Endothelial cell of umbilical vein (primary cell): ENCODE data around the gene NSDHL. TPM values are rescaled to one million over a fixed set of nuclear protein-coding genes. Genes with fewer than 3 reads are reported as not detected.

ENCODE experiments used
- BruUV-seq: library from RNA; stranded (reverse); fragments of 400-500 nt; replicated peaks from 2 replicates; lab custom pipeline; 2021; lab: Mats Ljungman, UMichigan
- CTCF ChIA-PET: fragments of 300-600, 350-600 bp; sonication (Branson Sonifier 250); formaldehyde crosslinking; loops from one replicate; lab custom pipeline; 2021; ENCODE audit warnings: antibody characterized with exemption, inconsistent platforms; lab: Charles Lee
- POLR2A ChIA-PET: fragments of 300-600, 350-600 bp; sonication (Branson Sonifier 250); formaldehyde crosslinking; loops from one replicate; lab custom pipeline; 2021; ENCODE audit warnings: antibody characterized with exemption, inconsistent platforms; lab: Charles Lee
- DNase-seq: peaks from one replicate; pipeline ENCODE4 v3.0.0-alpha.2; 2011; ENCODE audit warnings: low read depth, low spot score
- FAIRE-seq: peaks from 2 replicates; lab custom pipeline; 2011; peaks lifted over from hg19 to GRCh38; lab: Jason Lieb, UNC
- H2AFZ ChIP-seq: 2 replicates; pipeline ENCODE4 v1.6.0; 2012; ENCODE audit warnings: low read depth, low read length, control low read depth, inconsistent platforms
- H3K27ac ChIP-seq: 2 replicates; pipeline ENCODE4 v1.5.1; 2011; ENCODE audit warnings: low read depth, mild to moderate bottlenecking, control low read depth, low read length, moderate library complexity; ENCODE audit not compliant: insufficient read depth
- H3K27me3 ChIP-seq, 2 experiments: 2 replicates each; pipeline versions ENCODE4 v1.6.0 to v1.6.1; 2011; ENCODE audit warnings: low read length in 2 of 2, mixed read lengths in 1 of 2; ENCODE audit not compliant: control insufficient read depth in 2 of 2, insufficient read depth in 2 of 2
- H3K36me3 ChIP-seq, 2 experiments: 2 replicates in 1 of 2; 3 replicates in 1 of 2; pipeline ENCODE4 v1.5.1; 2011; ENCODE audit warnings: low read length in 2 of 2, mild to moderate bottlenecking in 1 of 2, moderate library complexity in 1 of 2; ENCODE audit not compliant: control insufficient read depth in 2 of 2, insufficient read depth in 2 of 2; ENCODE audit errors: extremely low read depth in 1 of 2
- H3K4me1 ChIP-seq: 3 replicates; pipeline ENCODE4 v1.5.1; 2011; ENCODE audit warnings: mild to moderate bottlenecking, low read length; ENCODE audit not compliant: control insufficient read depth, insufficient read depth; ENCODE audit errors: extremely low read depth
- H3K4me2 ChIP-seq: 2 replicates; pipeline ENCODE4 v1.6.1; 2011; ENCODE audit warnings: low read length, control low read depth, mixed read lengths; ENCODE audit not compliant: insufficient read depth
- H3K4me3 ChIP-seq, 3 experiments: fragments of 200-600 bp in 1 of 3; sonication (generic), shearing (Covaris generic) in 1 of 3; replicated peaks in 1 of 3; 2 replicates each; pipeline ENCODE4 v1.5.1; 2011 to 2016; ENCODE audit warnings: control low read depth in 3 of 3, low read length in 3 of 3, mild to moderate bottlenecking in 2 of 3, inconsistent platforms in 1 of 3, low read depth in 1 of 3, moderate library complexity in 1 of 3; ENCODE audit not compliant: insufficient read depth in 1 of 3
- H3K79me2 ChIP-seq: 2 replicates; pipeline ENCODE4 v1.6.0; 2012; ENCODE audit warnings: low read length, inconsistent platforms; ENCODE audit not compliant: control insufficient read depth, insufficient read depth
- H3K9ac ChIP-seq: replicated peaks from 2 replicates; pipeline ENCODE3; 2011; ENCODE audit warnings: low read length, control low read depth; ENCODE audit not compliant: insufficient read depth; ENCODE audit errors: extremely low read depth
- H3K9me1 ChIP-seq: replicated peaks from 3 replicates; pipeline ENCODE4 v1.6.0; 2011; ENCODE audit warnings: mild to moderate bottlenecking, low read length; ENCODE audit not compliant: control insufficient read depth, insufficient read depth; ENCODE audit errors: extremely low read depth
- H3K9me3 ChIP-seq: replicated peaks from 2 replicates; pipeline ENCODE4 v1.5.1; 2012; ENCODE audit warnings: low read length, inconsistent platforms; ENCODE audit not compliant: control insufficient read depth, insufficient read depth
- H4K20me1 ChIP-seq: replicated peaks from 2 replicates; pipeline ENCODE3; 2011; ENCODE audit warnings: mild to moderate bottlenecking, low read length; ENCODE audit not compliant: control insufficient read depth, insufficient read depth; ENCODE audit errors: extremely low read depth
- CTCF ChIP-seq, 2 donors: IDR thresholded peaks; 1 replicate in 1 of 2; 2 replicates in 1 of 2; pipeline ENCODE4 v1.5.1; 2011; ENCODE audit warnings: low read length in 2 of 2, mild to moderate bottlenecking in 2 of 2, moderate library complexity in 2 of 2, control low read depth in 1 of 2, inconsistent platforms in 1 of 2, low read depth in 1 of 2; ENCODE audit not compliant: insufficient read depth in 1 of 2; ENCODE audit errors: extremely low read depth in 1 of 2
- EZH2 ChIP-seq: IDR thresholded peaks from 2 replicates; pipeline ENCODE4 v1.6.1; 2012; ENCODE audit warnings: borderline replicate concordance, low read depth, mild to moderate bottlenecking, moderate library complexity, low read length, inconsistent platforms; ENCODE audit not compliant: severe bottlenecking
- FOS ChIP-seq: IDR thresholded peaks from 2 replicates; pipeline ENCODE4 v1.6.1; 2011; ENCODE audit warnings: mild to moderate bottlenecking, low read length, moderate library complexity, borderline replicate concordance; ENCODE audit not compliant: insufficient read depth
- GATA2 ChIP-seq: IDR thresholded peaks from 2 replicates; pipeline ENCODE4 v1.7.0; 2011; ENCODE audit warnings: low read depth, mild to moderate bottlenecking, moderate library complexity, mixed read lengths, low read length; ENCODE audit not compliant: insufficient read length, insufficient read depth
- JUN ChIP-seq: IDR thresholded peaks from 2 replicates; pipeline ENCODE4 v1.6.1; 2011; ENCODE audit warnings: borderline replicate concordance, low read depth; ENCODE audit not compliant: insufficient read length, insufficient read depth
- MAX ChIP-seq: IDR thresholded peaks from 2 replicates; pipeline ENCODE4 v1.6.1; 2011; ENCODE audit not compliant: insufficient read depth, insufficient read length
- MYC ChIP-seq: IDR thresholded peaks from one replicate; pipeline ENCODE4 v1.6.1; 2011; ENCODE audit warnings: mild to moderate bottlenecking, low read depth, low read length
- POLR2A ChIP-seq: IDR thresholded peaks from 2 replicates; pipeline ENCODE4 v1.6.1; 2012; ENCODE audit warnings: low read depth, mild to moderate bottlenecking, control low read depth, low read length
- POLR2AphosphoS5 ChIP-seq: IDR thresholded peaks from 2 replicates; pipeline ENCODE4 v1.6.1; 2012; ENCODE audit warnings: low read depth, mild to moderate bottlenecking, control low read depth, low read length, moderate library complexity; ENCODE audit not compliant: insufficient read depth
- dilution Hi-C: fragments of 300-500 bp; cut with MboI; formaldehyde crosslinking; loops from one replicate; pipeline ENCODE4 v1.15.0; 2019; ENCODE audit warnings: low sequenced_read_pairs; ENCODE audit not compliant: extremely low pct_ligation_motif_present
- intact Hi-C: fragments of 100-400 bp; cut with micrococcal nuclease; formaldehyde crosslinking; loops from one replicate; pipeline ENCODE4 v1.10.0; 2022
- polyA plus RNA-seq, 4 experiments: library from polyadenylated mRNA; depleted of rRNA in 3 of 4; stranded (reverse) in 3 of 4; unstranded in 1 of 4; fragments of >200 nt; gene quantifications; 2 replicates each; pipeline versions ENCODE4 v1.2.1 to v1.2.3, GENCODE V29; 2011 to 2012; ENCODE audit warnings: missing spikeins in 1 of 4
- total RNA-seq: library from RNA; stranded (reverse); gene quantifications from 2 replicates; pipeline ENCODE4 v1.2.3, GENCODE V29; 2021

Gene NSDHL
- total and polyA plus RNA-seq, 2 donors (not counting 3 experiments of a cell fraction or from before 2014, with no cell fraction given) = 40.0 to 43.7 TPM

- Histone ChIP-seq H3K9me1 (no peaks in the 10 kb centered on the region), H3K27me3 (no peaks in the 10 kb centered on the region), H3K9me3 (no peaks in the 10 kb centered on the region), H3K79me2 (peaks cover 53% of the 10 kb centered on the region), H3K9ac (no peak overlapping the region), H3K4me2 (no peak overlapping the region), H3K4me3 (no peak overlapping the region), H2AFZ (no peak overlapping the region), H4K20me1 (no peaks in the 10 kb centered on the region), H3K4me1 (peaks cover 8% of the 10 kb centered on the region), H3K36me3 (no peaks in the 10 kb centered on the region), H3K27ac (no peak overlapping the region)
- dilution Hi-C loops = no loop called here
- POLR2A ChIA-PET = no interaction called here
- no TSS peak for BruUV-seq
- intact Hi-C loops = no loop called here
- DNase-seq (no peak), FAIRE-seq (no peak)
- TF ChIP-seq JUN (no peak), EZH2 (no peak), CTCF (IDR thresholded peaks at IDR 0.05; ENCODE audit: extremely low read depth in 1 of 2, insufficient read depth in 1 of 2, low read depth in 1 of 2, low read length in 2 of 2) (no peak), FOS (no peak), GATA2 (no peak), POLR2A (no peak), MYC (no peak), MAX (no peak), POLR2AphosphoS5 (no peak)
- CTCF ChIA-PET = no interaction called here
Observed at GRCh38 chrX:152842772-152843338, 12.0 kb downstream of the NSDHL start.
